ENCODE results near the gene RNF167.

- TF ChIP-seq ELF3 (CRISPR knock-in tag; IDR thresholded peaks at IDR 0.05): no peak
- TF ChIP-seq ZMAT3 (CRISPR knock-in tag; conservative IDR thresholded peaks at IDR 0.05): no peak
- TF ChIP-seq MAX (IDR thresholded peaks at IDR 0.05): no peak
- no peak for TF ChIP-seq YY1 (IDR thresholded peaks at IDR 0.05; ENCODE audit: insufficient read depth, insufficient replicate concordance, low read depth, low read length)
- no peak for TF ChIP-seq ARID2 (CRISPR knock-in tag; IDR thresholded peaks at IDR 0.05; ENCODE audit: borderline replicate concordance)
- TF ChIP-seq POLR2A (IDR thresholded peaks at IDR 0.05; ENCODE audit: insufficient read depth in 1 of 2, low read depth in 2 of 2, low read length in 2 of 2): no peak
- no peak for TF ChIP-seq CTCF (CRISPR knock-in tag; IDR thresholded peaks at IDR 0.05)
- no peak for TF ChIP-seq HCFC1 (IDR thresholded peaks at IDR 0.05; ENCODE audit: low read depth, low read length)
- no peak for TF ChIP-seq ARNT (IDR thresholded peaks at IDR 0.05)
- TF ChIP-seq HOXA7 (CRISPR knock-in tag; IDR thresholded peaks at IDR 0.05): no peak
Measured at GRCh38 chr17:4955091-4955490, 15.0 kb downstream of the RNF167 start.

Measured in HepG2 (cell line).